Measurements from ENCODE around the gene ATP6V1E1. TPM values are rescaled to one million over a fixed set of nuclear protein-coding genes. Genes with fewer than 3 reads are reported as not detected.

Gene ATP6V1E1
- total and polyA plus RNA-seq, 9 of the 15 experiments (the other 6 are each of a cell fraction or from before 2014, with no cell fraction given), result 122 to 249 (median 179) TPM

GRCh38 chr22:17629173-17629489, 582 bp upstream of the ATP6V1E1 start:
- Histone ChIP-seq H3K27ac (ENCODE audit: extremely low read depth, low read depth, low read length) (peak overlapping the region; percentile 87), H3K9me3 (replicated peaks; ENCODE audit: control insufficient read depth, insufficient read depth, low read depth, low read length) (no peaks in the 10 kb centered on the region), H2AFZ (ENCODE audit: low read depth, low read length) (peak overlapping the region; percentile 81), H3K4me1 (replicated peaks in 1 of 2; ENCODE audit: control insufficient read depth in 2 of 2, insufficient read depth in 2 of 2, low read length in 2 of 2) (peaks cover 27 to 29% of the 10 kb centered on the region in 2 experiments), H3K4me3 (peak overlapping the region; percentile 80), H3K79me2 (ENCODE audit: control insufficient read depth, insufficient read depth, low read length) (peaks cover 52% of the 10 kb centered on the region), H3K36me3 (ENCODE audit: control insufficient read depth, insufficient read depth, low read length) (peaks cover 23% of the 10 kb centered on the region; the same call in 1 of the 3 replicates), H3K27me3 (ENCODE audit: control insufficient read depth in 2 of 2, insufficient read depth in 2 of 2, low read length in 2 of 2) (no peaks in the 10 kb centered on the region), H4K20me1 (replicated peaks; ENCODE audit: control insufficient read depth, insufficient read depth, low read length) (no peaks in the 10 kb centered on the region), H3K9me1 (ENCODE audit: control insufficient read depth, insufficient read depth, low read length) (no peaks in the 10 kb centered on the region), H3K4me2 (ENCODE audit: insufficient read depth, low read length) (peak overlapping the region; percentile 97), H3K9ac (ENCODE audit: insufficient read depth in 1 of 2, low read depth in 2 of 2, low read length in 2 of 2) (peak overlapping the region; percentile 95 to 99)
- intact Hi-C loops (cut with micrococcal nuclease) (no loop called here), in situ Hi-C loops (cut with MboI) (no loop called here)
- FAIRE-seq (no peak), ATAC-seq (peak; percentile 35), DNase-seq (ENCODE audit: extremely low read depth in 1 of 4, low spot score in 3 of 4) (peak in 1 of 4 experiments; percentile 22)
- TSS peak; percentile 90 for BruUV-seq (replicated peaks)
- CTCF ChIA-PET (ENCODE audit: low intra/inter-chr PET ratio), result no interaction called here
- WGBS (ENCODE audit: insufficient coverage, low coverage, missing lambda C conversion rate), result 0% methylated on average over 1 of the region's 1 CpG
- POLR2A ChIA-PET, result interaction anchor here (0.6 to 1.0 kb wide), 4 partner anchors 10 to 1810 kb away, joined by 3 to 11 read pairs (median 4); partner anchors contain the start of gene BCL2L13
- TF ChIP-seq POLR2B (IDR thresholded peaks at IDR 0.05; ENCODE audit: low read depth, partially characterized antibody) (no peak), IRF2 (CRISPR knock-in tag; IDR thresholded peaks at IDR 0.05) (no peak), SNAPC5 (CRISPR knock-in tag; IDR thresholded peaks at IDR 0.05) (no peak), NR2C1 (IDR thresholded peaks at IDR 0.05) (no peak), NR2C1 (tag; IDR thresholded peaks at IDR 0.05) (no peak), POU5F1 (IDR thresholded peaks at IDR 0.05; ENCODE audit: borderline replicate concordance, low read depth, low read length, partially characterized antibody) (no peak), CEBPZ (IDR thresholded peaks at IDR 0.05; ENCODE audit: borderline replicate concordance, low read depth, low read length) (no peak), CAMTA2 (CRISPR knock-in tag; conservative IDR thresholded peaks at IDR 0.05) (no peak), PTRF (tag; IDR thresholded peaks at IDR 0.05) (no peak), NR1H2 (CRISPR knock-in tag; IDR thresholded peaks at IDR 0.05) (no peak), SRF (CRISPR knock-in tag; IDR thresholded peaks at IDR 0.05) (peak in 1 of 2 experiments; percentile 82; a peak in 1 of 4 replicates), PHB2 (IDR thresholded peaks at IDR 0.05; ENCODE audit: low read depth) (no peak), CHCHD3 (CRISPR knock-in tag; IDR thresholded peaks at IDR 0.05) (no peak), TRIM28 (IDR thresholded peaks at IDR 0.05) (no peak), MYC (IDR thresholded peaks at IDR 0.05; ENCODE audit: low read depth, low read length) (no peak), MYC (CRISPR knock-in tag; IDR thresholded peaks at IDR 0.05; ENCODE audit: borderline replicate concordance, low read depth) (0 out of 2 replicates have a peak, but pooled peaks have one; percentile 8), BRD4 (IDR thresholded peaks at IDR 0.05) (no peak), NFRKB (IDR thresholded peaks at IDR 0.05; ENCODE audit: low read depth) (peak; percentile 22; the same call in 1 of the 2 replicates), ELK3 (CRISPR knock-in tag; IDR thresholded peaks at IDR 0.05) (no peak), ZNF561 (CRISPR knock-in tag; conservative IDR thresholded peaks at IDR 0.05) (no peak)
